ENCODE data around the gene ARHGAP6.
"Not testable (repeated sequence)": the region's sequence is repeated elsewhere in the genome, so short reads cannot be mapped to it uniquely, and the experiment has no call there.

ARHGAP6 gene

DNA sequence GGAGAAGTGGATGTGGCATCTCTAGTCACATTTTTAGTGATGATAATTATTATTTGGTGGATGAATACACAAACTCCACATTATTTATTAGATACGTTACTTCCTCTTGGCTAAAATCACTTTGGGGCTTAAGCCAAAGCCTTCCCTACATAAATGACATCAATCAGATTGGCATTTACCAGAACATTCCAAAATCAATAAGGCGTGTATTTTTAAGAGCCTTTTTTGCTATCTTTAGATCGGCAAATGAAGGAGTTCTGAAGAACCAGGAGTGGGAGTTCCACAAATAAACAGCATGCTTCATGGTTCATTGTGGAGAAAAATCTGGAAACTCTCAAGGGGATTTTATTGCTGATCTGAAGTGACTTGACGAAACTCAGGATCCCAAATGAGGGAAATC lies 282.8 kb downstream of the ARHGAP6 start:
- no peak for DNase-seq

DNA sequence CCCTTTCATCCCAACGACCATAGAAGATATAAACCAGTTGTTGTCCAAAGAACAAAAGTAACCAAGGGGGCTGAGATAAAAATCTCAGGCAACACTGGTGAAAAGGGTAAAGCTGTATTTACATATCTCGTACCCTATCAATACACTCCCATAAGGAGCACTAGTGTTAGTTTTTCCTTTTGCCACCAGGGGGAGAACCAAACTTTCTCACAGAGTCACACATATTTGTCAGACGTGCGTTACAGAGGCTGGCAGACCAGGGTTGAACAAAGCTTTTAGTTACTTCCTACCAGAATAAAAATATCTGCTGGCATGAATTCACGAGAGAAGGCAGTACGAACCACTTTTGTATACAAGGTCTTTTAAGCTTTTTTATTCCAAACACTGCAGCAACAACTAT lies 284.3 kb downstream of the ARHGAP6 start:
- no peak for DNase-seq

DNA sequence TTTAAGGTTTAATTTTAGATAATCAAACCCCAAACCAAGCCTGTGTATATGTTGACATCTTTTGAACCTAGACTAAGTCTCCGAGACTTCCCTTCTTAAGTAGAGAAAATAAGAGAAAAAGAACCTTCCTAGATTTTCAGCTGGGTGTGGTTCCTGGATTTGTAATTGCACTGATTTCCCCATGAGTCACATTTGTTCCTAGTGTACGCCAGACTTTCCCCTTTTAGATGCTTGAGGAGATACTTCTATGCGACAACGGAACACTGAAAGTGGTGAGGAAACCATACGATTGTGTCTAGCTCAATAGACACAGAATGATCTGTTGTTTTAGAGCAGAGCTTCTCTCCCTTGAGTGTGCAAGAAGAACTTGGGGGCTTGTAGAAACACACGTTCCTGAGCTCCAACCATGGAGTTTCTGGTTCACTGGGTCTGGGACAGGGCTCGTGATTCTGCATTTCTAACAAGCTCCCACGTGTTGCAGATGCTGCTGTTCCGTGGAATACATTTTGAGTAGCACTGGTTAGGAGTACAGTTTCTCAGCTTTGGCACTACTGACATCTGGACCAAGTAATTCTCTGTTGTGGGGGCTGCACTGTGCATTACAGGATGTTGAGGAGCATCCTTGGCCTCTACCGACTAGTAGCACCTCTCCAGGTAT lies 285.4 kb downstream of the ARHGAP6 start:
- DNase-seq = no peak

DNA sequence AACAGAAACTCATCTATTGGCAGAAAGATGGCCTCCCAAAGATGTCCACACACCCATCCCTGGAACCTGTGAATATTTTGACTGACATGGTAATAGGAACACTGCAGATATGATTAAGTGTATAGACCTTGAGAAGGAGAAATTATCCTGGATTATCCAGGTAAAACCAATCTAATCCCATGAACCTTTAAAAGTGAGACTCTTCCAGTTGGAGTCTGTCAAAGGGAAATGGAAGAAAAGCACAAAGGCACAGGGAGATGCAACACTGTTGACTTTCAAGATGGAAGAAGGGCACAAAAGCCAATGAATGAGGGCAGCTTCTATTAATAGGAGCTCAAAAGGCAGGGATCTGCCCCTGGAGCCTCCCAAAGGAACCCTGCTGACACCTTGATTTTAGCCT lies 289.6 kb downstream of the ARHGAP6 start:
- DNase-seq = no peak

DNA sequence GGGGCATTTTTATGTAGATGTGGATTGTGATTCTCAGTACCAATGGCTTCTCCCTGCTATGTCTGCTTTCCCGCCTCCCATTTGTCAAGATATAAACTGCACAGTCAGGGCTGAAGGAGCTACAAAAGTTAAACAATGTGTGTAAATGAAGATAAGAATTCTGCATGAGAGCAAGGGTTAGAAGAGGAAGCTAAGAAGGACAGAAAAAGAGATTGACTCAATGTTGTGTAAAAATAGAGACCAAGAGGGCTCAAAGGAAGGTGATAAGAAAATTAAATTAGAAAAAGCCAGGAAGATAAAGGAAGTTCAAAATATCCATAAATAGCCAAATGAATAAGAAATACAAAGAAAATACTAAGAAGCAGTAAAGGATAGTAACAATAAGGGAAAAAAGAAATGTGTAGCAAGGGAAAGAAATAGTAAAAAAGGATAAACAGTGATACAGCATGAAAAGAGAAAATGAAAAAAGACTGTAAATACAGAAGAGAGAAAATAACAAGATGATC lies 290.1 kb downstream of the ARHGAP6 start:
- DNase-seq = no peak

DNA sequence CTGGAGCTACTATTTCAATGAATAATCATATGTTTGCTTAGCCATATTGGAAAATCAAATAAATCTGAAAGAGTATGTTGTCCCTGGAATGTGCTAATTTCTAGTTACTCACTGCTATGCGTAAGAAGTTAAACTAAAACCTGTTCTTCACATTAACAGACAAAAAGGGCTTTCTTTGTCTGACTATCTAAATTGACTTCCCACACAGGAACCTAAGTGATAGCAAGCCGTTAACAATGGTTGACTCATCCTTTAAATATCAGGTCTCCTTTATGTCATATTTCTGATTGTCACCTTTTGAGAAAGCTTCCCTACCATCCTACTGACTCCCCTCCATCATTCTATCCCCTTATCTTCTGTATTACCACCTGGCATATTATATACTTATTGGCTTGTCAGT lies 291.1 kb downstream of the ARHGAP6 start:
- no peak for DNase-seq

DNA sequence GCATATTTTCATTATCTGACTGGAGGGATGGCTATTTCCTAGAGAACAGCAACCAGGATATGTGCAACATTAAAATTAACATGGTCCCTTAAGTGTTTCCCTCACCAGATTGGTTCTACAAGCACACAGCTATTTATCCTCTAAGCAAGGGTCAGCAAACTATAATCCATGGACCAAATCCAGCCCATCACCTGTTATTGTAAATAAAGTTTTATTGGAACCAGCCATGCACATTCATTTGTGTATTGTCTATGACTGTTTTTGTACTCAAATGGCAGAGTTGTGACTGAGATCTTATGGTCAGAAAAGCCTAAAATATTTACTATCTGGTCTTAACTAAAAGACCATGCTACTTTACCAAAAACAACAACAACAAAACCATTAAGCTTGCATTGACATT lies 294.6 kb downstream of the ARHGAP6 start:
- no peak for DNase-seq

DNA sequence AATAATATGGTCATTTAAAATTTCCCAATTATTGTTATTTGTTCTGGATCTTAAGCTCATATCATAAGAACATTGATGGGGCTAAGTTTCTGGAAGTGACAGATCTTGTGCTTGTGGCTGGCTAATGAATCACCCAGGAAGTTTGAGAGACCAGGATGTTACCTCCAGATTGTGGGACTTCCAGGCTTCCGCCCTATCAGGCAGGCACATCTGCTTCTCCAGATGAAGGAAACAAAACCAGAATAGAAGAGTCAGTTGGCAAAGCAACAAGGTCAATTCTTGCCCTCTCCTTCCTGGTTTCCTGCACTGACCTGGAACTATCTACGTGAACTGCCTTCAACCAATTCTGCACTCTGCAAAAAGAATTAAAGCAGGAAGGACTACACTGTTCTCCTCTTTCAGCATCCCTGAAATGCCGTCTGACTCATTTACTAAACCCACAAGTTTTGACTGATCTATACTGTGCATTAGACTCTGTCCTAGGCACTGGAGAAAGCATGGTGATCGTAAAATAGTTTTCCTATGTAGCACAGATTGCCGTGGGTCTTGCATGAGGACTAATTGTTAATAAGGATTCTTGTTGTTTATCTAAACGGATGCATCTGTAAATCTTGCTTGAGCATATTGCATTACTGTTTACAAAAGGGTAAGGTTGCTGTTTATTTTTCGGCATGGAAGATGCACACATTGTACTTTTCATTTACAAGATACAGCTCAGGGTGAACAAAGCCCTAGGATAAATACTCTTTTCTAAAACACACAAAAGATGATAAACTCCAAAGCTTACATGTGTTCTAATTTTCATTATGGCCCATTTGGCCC lies 297.9 kb downstream of the ARHGAP6 start:
- no peak for DNase-seq

DNA sequence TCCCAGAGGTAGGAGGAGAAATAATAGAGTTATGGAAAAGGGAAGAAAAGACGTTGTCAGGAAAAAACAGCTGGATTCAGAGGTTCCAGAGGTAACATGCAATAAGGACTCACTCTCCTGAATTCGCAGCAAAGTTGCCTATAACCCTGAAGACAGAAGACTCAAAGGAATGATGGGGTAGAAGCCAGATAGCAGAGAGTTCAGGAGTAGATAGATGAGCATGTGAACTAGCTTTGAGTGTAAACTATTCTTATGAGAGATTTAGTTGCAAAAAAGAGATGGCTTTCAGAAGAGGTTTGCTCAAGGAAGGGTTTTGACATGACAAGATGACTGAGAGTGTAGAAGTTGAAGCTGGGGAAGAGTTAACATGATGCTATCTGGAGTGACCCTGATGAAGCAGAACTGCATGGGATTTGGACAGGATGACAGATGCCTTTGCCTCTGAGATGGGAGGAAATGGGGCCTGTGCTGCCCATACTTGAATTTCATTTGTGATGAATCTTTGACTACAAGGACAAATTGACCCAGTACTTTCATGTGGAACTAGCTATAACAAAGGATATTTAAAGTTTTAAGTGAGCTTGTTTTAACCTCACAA lies 298.6 kb downstream of the ARHGAP6 start:
- DNase-seq = no peak

DNA sequence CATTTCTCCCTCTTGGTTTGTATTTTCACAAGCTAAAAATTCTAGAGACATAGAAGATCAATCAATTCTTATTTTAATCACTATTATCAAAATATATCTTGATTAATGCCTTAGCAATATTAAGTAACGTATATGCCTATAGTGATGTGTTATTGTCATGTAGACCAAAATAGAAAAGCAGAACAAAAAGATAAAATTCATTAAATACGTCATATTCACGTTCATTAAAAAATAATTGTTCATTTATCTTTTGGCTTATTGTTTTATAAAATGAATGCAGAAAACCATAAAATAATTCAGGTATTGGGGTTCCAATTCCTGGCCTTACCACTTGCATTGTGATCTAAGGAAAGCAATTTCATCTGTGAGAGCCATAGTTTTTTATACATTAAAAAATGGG lies 300.3 kb downstream of the ARHGAP6 start:
- DNase-seq = no peak

DNA sequence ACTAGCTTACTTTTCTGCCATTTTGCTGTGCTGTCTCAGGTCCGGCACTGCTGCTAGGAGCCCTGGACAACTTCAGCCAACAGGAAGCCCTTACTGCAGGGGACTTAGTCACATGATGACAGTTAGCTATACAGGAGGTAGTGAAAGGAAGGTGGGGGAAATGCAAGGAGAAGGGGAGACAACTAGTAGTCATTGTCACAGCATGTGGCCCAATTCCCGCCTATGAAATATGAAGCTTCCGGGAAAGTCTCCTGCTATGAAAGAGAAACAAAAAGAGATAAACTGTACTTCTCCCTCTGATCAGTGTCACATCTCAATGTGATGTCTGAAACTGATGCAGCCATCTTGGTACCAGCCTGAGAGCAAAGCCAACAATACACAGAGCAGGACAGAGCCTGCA lies 300.9 kb downstream of the ARHGAP6 start:
- no peak for DNase-seq

DNA sequence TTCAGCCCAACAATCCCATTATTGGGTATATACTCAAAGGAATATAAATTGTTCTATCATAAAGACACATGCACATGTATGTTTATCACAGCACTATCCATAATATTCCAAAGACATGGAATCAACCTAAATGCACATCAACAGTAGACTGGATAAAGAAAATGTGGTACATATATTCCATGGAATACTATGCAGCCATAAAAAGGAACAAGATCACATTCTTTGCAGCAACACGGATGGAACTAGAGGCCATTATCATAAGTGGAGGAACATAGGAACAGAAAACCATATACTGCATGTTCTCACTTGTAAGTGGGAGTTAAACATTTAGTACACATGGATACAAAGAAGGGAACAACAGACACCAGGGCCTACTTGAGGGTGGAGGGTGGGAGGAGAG lies 301.9 kb downstream of the ARHGAP6 start:
- DNase-seq = not testable (repeated sequence)

DNA sequence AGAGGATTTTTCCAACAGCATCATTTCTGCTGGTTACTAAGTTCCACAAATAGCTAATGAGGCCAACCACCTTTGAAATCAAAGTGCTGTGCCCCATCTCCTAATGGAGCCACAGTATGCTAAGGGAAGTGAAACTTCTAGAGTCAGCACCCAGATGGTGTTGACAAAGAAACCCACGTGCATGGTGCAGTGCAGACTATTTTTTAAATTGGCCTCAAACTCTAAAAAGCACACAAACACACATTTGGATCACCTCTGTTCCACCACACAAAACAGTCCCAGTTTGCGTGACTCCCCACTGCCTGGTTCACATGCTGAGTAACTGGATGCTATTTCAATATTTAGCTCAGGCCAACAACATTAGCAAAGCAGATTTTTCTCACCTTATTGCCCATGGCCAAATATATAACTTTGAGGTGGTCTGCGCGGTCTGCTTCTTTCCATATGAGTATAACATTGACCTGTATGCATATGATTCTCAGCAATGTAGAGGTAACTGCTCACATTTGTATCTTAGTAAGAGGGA lies 302.6 kb downstream of the ARHGAP6 start:
- DNase-seq = no peak

DNA sequence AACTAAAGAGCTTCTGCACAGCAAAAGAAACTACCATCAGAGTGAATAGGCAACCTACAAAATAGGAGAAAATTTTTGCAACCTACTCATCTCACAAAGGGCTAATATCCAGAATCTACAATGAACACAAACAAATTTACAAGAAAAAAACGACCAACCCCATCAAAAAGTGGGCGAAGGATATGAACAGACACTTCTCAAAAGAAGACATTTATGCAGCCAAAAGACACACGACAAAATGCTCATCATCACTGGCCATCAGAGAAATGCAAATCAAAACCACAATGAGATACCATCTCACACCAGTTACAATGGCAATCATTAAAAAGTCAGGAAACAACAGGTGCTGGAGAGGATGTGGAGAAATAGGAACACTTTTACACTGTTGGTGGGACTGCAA lies 304.1 kb downstream of the ARHGAP6 start:
- not testable (repeated sequence) for DNase-seq

DNA sequence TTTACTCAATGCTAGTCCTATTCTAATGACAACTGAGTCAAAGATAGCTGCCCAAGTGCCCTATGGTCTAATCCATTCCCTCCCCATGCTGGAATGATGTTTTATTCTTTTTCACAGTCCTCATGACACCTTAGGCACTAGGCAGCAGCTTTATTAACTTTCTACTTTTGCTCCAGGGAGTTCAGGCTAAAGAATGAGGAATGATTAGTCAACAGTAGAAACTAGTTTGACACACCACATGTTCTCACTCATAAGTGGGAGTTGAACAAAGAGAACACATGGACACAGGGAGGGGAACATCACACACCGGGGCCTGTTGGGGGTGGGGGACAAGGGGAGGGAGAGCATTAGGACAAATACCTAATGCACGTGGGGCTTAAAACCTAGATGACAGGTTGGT lies 309.8 kb downstream of the ARHGAP6 start:
- DNase-seq = not testable (repeated sequence)

DNA sequence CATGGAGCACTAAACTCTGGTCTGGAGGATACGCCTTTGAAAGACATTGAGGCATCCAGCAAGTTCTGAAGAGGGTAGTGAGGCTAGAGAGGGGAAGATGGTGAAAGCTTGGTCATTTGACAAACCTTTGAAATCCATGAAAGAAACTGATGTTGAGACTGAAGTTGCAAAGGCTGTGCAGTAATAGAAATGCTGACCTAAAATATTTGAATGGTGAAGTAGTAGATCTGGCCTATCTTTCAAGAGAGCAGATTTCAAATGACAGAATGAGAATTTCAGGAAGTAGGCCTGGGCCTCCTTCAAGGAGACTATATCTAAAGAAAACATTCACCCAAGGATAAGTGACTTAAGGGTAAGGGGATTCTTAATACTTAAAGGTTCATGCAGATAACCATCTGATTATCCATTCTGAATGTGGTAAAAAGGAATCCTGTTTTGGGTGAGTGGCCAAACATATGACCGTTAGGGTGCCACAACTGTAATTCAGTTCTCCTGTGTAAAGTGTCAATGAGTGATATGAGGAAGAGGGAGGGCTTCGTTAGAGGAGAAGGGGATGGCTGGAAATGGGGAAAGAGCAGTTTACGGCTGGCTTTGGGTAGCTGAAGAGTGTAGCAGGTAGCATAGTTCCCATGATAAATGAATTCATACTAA lies 310.3 kb downstream of the ARHGAP6 start:
- no peak for DNase-seq

DNA sequence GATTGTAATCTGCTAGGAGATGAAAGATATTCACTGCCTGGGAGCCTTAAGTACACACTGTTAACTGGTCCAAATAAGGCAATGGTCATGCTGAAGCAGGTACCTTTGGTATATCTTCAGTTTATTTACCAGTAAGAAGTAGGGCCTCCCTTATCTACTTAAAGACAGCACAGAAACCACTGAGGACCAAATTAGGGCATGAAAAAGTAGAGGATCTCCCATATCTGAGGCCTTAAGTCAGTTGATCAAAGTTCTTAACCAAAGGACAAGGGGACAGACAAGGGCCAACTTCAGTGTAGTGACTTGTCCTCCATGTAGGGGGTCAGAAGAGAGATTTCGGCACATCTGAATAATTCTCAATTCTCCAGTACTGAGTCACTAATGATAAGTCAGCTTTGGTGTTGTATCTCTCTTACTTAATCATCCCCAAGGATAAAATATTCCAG lies 313.4 kb downstream of the ARHGAP6 start:
- no peak for DNase-seq

DNA sequence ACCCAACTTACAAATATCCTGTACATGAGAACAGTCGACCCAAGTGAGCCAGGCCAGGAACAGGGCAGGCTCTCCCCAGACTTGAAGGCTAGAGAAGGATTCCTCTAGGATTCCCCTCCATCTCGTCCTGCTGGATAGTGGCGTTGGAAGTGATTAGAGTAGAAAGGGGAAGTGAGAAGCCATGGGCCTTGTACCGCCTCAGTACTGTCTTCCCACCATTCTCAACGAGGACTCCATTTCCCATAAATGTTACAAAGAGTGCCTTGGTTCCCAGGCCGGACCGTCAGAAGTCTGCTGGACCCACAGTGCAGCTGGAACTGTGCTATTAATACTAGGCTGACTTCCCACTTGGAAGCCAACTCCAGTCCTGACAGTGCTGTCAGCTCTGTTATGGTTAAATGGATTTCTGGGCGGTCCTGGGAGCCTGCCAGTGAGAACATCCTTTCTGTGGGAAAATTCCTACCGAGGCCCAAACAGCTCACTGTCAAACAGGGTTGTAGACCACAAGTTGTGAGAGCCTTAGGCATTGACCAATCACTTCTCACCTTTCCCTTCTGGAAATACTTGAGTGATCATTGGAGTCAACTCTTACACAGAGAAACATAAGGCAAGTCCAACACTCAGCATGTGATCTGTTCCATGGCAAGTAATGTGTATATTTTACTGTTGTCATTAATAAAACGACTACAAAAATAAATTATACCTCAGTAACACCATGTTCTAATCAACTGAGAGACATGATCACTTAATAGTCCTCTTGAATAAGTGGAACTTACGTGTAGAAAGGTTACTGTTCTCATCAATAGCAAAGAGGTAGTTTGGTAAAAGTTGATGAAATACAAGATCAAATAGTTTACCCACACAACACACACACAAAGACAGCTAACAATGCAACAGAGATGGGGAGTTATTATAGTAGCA lies 314.1 kb downstream of the ARHGAP6 start:
- DNase-seq = no peak

DNA sequence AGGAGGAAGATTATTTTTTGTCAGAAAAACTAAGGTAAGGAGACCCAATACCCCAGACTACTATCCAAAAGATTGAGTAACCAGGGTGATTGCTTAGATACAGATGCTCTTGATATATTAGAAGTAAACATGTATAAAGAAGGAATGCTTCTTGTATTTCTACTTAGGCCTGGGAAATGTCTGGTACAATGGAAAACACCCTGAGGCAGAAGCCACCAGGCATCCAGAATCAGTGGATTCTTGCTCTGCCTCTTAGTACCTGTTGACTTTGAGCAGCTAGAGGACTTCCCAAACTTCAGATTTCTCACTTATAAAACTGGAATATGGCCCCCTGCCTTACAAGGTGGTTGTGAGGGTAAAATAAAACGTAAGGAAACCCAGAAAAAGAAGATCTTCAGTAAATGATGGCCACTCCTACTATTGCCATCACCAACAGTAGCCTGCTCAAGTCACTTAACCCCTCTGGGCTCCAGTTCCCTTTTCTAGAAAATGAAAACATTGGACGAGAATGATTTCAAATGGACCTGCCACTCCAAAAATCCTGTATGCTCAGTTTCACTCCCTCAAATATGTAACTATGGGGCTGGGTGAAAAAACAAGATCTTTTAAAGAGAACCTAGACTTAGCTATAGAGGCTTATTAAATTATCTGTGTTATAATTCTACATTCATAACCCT lies 315.9 kb downstream of the ARHGAP6 start:
- no peak for DNase-seq

DNA sequence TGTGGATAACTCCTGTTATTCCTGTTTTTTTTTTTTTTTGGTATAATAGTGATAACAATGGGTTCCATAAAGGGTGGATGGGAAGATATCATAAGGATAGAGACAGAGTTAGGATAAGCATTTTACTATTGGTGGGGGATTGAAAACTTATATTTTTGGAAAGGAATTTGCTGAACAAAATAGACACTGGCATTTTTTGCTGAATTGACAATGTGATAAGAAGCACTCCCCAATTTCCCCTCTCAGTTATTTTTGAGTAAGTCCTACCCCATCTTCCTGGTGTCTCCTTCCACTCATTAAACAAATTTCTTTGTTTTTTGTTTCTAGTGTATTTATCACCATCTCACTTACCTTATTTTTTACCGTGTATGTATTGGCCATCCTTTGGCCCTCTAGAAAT lies 316.7 kb downstream of the ARHGAP6 start:
- DNase-seq = no peak

DNA sequence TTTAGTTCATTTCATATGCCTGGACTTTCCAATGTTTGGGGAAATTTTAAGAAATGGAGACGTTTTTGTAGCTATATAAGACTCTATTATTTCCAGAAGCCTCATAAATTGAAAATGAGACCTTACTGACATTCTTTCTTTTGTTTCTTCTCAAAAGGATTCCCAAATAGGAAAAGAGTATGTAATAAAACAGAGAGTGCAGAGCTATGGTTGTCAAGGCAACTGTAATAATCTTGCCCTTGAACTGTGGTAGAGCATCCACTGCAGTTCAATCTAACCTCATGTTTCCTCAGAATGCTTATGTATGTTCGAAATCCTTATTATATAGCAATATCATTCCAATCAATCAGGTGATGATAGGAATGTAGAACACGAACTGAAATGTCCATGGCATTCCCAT lies 318.4 kb downstream of the ARHGAP6 start:
- no peak for DNase-seq

All from stimulated activated CD4-positive, alpha-beta T cell treated with anti-CD3 and anti-CD28 coated beads, Interleukin-4, amount 100 ng/mL, for 4 hours (primary cell).